Kidney capillary endothelial cell (primary cell): ENCODE results near the gene ADARB2.

Source experiments
- DNase-seq: peaks from one replicate; pipeline ENCODE4 v3.0.0-alpha.2; 2018; ENCODE audit warnings: low spot score

Gene ADARB2

GRCh38 chr10:1284076-1284475 is 453.2 kb downstream of the ADARB2 start:
- no peak for DNase-seq

- no peak for DNase-seq
Observed at GRCh38 chr10:1281405-1281782, 455.9 kb downstream of the ADARB2 start.

GRCh38 chr10:1280466-1281404 is 456.6 kb downstream of the ADARB2 start:
- DNase-seq: no peak

- no peak for DNase-seq
Observed at GRCh38 chr10:1278306-1278705, 459.0 kb downstream of the ADARB2 start.

- no peak for DNase-seq
Observed at GRCh38 chr10:1274701-1275544, 462.4 kb downstream of the ADARB2 start.

GRCh38 chr10:1274111-1274661 is 463.1 kb downstream of the ADARB2 start:
- DNase-seq: no peak

GRCh38 chr10:1273372-1274105 is 463.8 kb downstream of the ADARB2 start:
- DNase-seq: no peak

GRCh38 chr10:1272777-1273161 is 464.6 kb downstream of the ADARB2 start:
- no peak for DNase-seq

GRCh38 chr10:1272079-1272776 is 465.1 kb downstream of the ADARB2 start:
- no peak for DNase-seq

GRCh38 chr10:1270906-1271305 is 466.4 kb downstream of the ADARB2 start:
- no peak for DNase-seq

GRCh38 chr10:1270490-1270889 is 466.8 kb downstream of the ADARB2 start:
- no peak for DNase-seq

- DNase-seq: no peak
Observed at GRCh38 chr10:1268831-1269230, 468.5 kb downstream of the ADARB2 start.

GRCh38 chr10:1267568-1267967 is 469.8 kb downstream of the ADARB2 start:
- no peak for DNase-seq

- no peak for DNase-seq
Observed at GRCh38 chr10:1267148-1267547, 470.2 kb downstream of the ADARB2 start.

GRCh38 chr10:1266033-1266802 is 471.1 kb downstream of the ADARB2 start:
- no peak for DNase-seq

- DNase-seq: no peak
Observed at GRCh38 chr10:1264001-1264400, 473.3 kb downstream of the ADARB2 start.

- no peak for DNase-seq
Observed at GRCh38 chr10:1257274-1257673, 480.1 kb downstream of the ADARB2 start.

- DNase-seq: no peak
Observed at GRCh38 chr10:1256432-1256725, 480.9 kb downstream of the ADARB2 start.

- DNase-seq: no peak
Observed at GRCh38 chr10:1255600-1256431, 481.5 kb downstream of the ADARB2 start.

- DNase-seq: no peak
Observed at GRCh38 chr10:1255118-1255517, 482.2 kb downstream of the ADARB2 start.
